Measurements from ENCODE around the gene AGTRAP. TPM values are rescaled to one million over a fixed set of nuclear protein-coding genes. Genes with fewer than 3 reads are reported as not detected.
A peak's percentile ranks its signal among the peaks of the same experiment; 100 is the strongest.

Gene AGTRAP
- total RNA-seq, 1 donor from 2014 or later, result 15.7 TPM

DNA sequence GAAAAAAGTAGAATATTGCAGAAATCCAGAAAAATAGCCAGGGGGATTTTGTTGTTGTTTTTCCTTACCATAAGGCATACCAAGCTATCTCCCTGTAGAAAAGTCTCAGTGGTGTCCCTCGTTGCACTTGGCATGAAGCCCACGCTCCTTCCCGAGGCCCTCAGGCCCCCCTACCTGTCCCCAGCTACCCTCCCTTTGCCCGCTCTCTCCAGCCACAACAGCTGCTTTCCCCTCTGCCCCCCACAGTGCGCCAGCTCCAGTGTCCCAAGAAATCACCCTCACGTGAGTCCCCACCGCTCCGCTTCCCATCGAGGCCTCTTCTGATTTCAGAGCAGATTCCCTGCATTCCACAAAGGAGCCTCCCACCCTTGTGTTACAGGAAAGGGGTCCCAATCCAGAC lies 8.4 kb downstream of the AGTRAP start:
- Histone ChIP-seq H3K36me3 (ENCODE audit: control insufficient read depth in 3 of 3, insufficient read depth in 3 of 3, low read length in 3 of 3) (peaks cover 17 to 31% (median 27%) of the 10 kb centered on the region in 3 donors), H3K9me3 (ENCODE audit: control insufficient read depth in 3 of 3, low read length in 3 of 3) (no peaks in the 10 kb centered on the region), H3K27ac (ENCODE audit: low read depth, low read length) (no peak overlapping the region), H3K9ac (ENCODE audit: low read depth in 1 of 3, low read length in 3 of 3) (no peak overlapping the region), H3K4me1 (ENCODE audit: control insufficient read depth in 3 of 3, insufficient read depth in 3 of 3, low read length in 3 of 3) (peaks cover 0 to 5% (median 2%) of the 10 kb centered on the region in 3 donors), H3K27me3 (ENCODE audit: control insufficient read depth in 3 of 3, insufficient read depth in 3 of 3, low read length in 3 of 3) (no peaks in the 10 kb centered on the region), H3K4me3 (ENCODE audit: low read length in 3 of 3) (no peak overlapping the region)

DNA sequence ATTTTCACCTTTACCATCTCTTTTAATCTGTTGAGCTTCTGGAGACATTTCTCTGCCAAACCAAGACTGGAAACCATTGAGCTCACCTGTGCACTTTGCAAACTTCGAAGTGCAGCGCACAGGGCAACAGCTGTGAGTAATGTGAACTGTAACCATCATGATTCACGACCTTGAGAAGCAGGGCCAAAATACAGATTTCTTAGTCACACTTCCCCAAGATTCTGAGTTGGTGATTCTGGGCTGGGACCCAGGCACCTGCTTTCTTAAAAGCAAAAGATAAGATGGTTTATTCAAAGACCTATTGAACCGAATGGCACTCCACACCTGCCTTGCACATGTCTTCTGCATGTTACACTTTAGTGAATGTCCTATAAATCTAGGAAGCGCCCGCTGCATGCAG lies 10.2 kb downstream of the AGTRAP start:
- H3K9me3 ChIP-seq (ENCODE audit: control insufficient read depth in 3 of 3, low read length in 3 of 3), result no peaks in the 10 kb centered on the region

DNA sequence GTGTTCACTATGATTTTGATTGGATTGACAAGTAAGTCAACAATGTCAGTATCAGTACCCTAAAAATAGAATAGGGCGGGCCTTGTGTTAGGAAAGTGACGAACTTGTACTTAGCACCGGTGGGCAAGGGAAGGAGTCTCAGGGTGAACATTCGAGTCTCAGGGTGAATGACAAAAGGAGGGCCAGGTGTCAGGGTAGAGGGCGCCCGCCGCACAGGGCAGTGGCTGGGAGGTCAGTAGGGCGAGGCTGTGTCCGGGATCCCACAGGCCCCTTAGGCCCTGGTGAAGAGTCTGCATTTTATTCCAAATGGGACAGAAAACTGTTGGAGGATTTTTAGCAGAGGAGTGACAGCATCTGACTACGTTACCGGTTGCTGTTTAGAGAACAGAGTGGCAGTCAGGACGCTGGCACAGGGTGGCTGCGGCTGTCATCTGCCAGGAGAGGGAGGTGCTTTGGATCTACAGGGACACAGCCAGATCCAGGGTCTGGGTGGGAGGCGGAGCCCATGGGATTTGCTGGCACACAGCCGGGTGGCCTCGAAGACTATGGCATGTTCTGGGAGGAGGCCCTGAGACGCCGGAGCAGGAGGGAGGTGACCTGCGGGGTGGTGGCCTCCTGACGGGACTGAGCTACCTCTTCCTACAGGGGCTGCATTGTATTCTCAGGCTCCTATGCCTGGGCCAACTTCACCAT lies 11.0 kb downstream of the AGTRAP start:
- H3K27ac ChIP-seq (ENCODE audit: low read depth, low read length), result no peak overlapping the region
- no peak overlapping the region for H3K9ac ChIP-seq (ENCODE audit: low read depth in 1 of 3, low read length in 3 of 3)
- no peak overlapping the region for H3K4me3 ChIP-seq (ENCODE audit: low read length in 3 of 3)
- no peaks in the 10 kb centered on the region for H3K9me3 ChIP-seq (ENCODE audit: control insufficient read depth in 3 of 3, low read length in 3 of 3)
- H3K36me3 ChIP-seq (ENCODE audit: control insufficient read depth in 3 of 3, insufficient read depth in 3 of 3, low read length in 3 of 3), result peaks cover 30 to 46% (median 38%) of the 10 kb centered on the region in 3 donors
- peaks cover 0 to 2% (median 0%) of the 10 kb centered on the region in 3 donors for H3K4me1 ChIP-seq (ENCODE audit: control insufficient read depth in 3 of 3, insufficient read depth in 3 of 3, low read length in 3 of 3)
- H3K27me3 ChIP-seq (ENCODE audit: control insufficient read depth in 3 of 3, insufficient read depth in 3 of 3, low read length in 3 of 3), result no peaks in the 10 kb centered on the region

More for the DNA sequence above, 10.2 kb downstream of the AGTRAP start:
- H3K9ac ChIP-seq (ENCODE audit: low read depth in 1 of 3, low read length in 3 of 3), result no peak overlapping the region
- no peak overlapping the region for H3K4me3 ChIP-seq (ENCODE audit: low read length in 3 of 3)
- peaks cover 29 to 46% (median 36%) of the 10 kb centered on the region in 3 donors for H3K36me3 ChIP-seq (ENCODE audit: control insufficient read depth in 3 of 3, insufficient read depth in 3 of 3, low read length in 3 of 3)
- H3K27me3 ChIP-seq (ENCODE audit: control insufficient read depth in 3 of 3, insufficient read depth in 3 of 3, low read length in 3 of 3), result no peaks in the 10 kb centered on the region
- H3K27ac ChIP-seq (ENCODE audit: low read depth, low read length), result no peak overlapping the region
- H3K4me1 ChIP-seq (ENCODE audit: control insufficient read depth in 3 of 3, insufficient read depth in 3 of 3, low read length in 3 of 3), result peaks cover 0 to 2% (median 0%) of the 10 kb centered on the region in 3 donors

DNA sequence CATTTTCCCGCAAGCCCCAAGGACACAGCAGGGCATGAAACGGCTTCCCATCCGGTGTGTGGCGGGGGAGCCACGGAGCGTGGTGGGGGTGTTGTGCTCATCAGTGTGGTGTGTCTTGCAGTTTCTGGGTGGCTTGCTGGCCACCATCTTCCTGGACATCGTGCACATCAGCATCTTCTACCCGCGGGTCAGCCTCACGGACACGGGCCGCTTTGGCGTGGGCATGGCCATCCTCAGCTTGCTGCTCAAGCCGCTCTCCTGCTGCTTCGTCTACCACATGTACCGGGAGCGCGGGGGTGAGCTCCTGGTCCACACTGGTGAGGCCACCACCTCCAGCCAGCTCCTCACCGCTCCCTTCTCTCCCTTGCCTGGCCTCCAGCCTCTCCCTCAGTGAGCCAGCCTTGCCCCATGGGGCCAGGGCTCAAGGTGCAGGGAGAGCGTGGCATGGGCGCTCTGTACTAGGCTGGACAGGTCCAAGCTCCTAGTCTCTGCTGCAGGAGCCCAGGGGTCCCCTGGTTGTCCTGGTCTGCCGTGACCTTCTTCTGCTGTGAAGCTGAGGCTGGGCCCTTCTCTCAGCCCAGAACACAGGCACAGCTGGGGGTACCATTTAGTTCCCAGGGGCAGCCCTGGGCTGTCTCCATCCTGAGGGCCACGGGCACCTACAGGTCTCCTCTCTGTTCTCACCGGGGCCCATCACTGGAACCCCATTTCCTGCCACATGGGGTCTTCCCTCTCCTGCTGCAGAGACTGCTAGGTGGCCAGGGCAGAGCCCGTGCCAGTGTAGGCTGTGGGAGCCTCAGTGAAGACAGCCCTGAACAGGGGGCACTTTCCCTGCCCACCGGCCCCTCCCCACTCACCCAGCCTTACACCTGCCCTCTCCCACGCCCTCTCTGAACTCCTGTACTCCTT lies 12.6 kb downstream of the AGTRAP start:
- Histone ChIP-seq H3K4me3 (ENCODE audit: low read length in 3 of 3) (no peak overlapping the region), H3K27ac (ENCODE audit: low read depth, low read length) (no peak overlapping the region), H3K36me3 (ENCODE audit: control insufficient read depth in 3 of 3, insufficient read depth in 3 of 3, low read length in 3 of 3) (peaks cover 30 to 46% (median 38%) of the 10 kb centered on the region in 3 donors), H3K9ac (ENCODE audit: low read depth in 1 of 3, low read length in 3 of 3) (peak overlapping the region in 1 of 3 donors; percentile 21), H3K4me1 (ENCODE audit: control insufficient read depth in 3 of 3, insufficient read depth in 3 of 3, low read length in 3 of 3) (peaks cover 0 to 2% (median 0%) of the 10 kb centered on the region in 3 donors), H3K9me3 (ENCODE audit: control insufficient read depth in 3 of 3, low read length in 3 of 3) (no peaks in the 10 kb centered on the region), H3K27me3 (ENCODE audit: control insufficient read depth in 3 of 3, insufficient read depth in 3 of 3, low read length in 3 of 3) (no peaks in the 10 kb centered on the region)

DNA sequence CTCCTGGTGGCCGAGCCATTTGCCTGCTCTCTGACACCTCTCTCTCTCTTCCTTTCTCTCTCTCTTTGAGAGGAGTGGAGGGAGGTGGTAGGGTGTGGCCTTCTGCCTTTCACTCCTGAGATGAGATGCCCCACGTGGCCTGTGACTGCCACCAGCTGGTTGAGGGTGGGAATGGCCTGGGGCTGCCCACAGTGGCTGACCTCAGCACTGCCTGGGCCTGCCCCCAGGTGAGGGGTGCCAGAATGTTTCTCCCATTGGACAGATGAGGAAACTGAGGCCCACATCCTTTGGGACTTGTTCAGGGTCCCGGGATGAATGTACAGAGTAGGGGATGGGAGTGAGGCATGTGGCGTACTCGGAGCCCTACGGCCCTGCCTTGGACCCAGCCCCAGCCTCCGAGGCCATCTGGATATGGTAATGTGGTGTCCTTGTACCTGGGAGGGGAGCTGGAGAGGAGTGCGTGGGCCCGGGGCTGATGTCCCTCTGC lies 13.3 kb downstream of the AGTRAP start:
- Histone ChIP-seq H3K36me3 (ENCODE audit: control insufficient read depth in 3 of 3, insufficient read depth in 3 of 3, low read length in 3 of 3) (peaks cover 30 to 46% (median 38%) of the 10 kb centered on the region in 3 donors), H3K27me3 (ENCODE audit: control insufficient read depth in 3 of 3, insufficient read depth in 3 of 3, low read length in 3 of 3) (no peaks in the 10 kb centered on the region), H3K27ac (ENCODE audit: low read depth, low read length) (no peak overlapping the region), H3K9ac (ENCODE audit: low read depth in 1 of 3, low read length in 3 of 3) (no peak overlapping the region), H3K4me3 (ENCODE audit: low read length in 3 of 3) (no peak overlapping the region), H3K9me3 (ENCODE audit: control insufficient read depth in 3 of 3, low read length in 3 of 3) (no peaks in the 10 kb centered on the region), H3K4me1 (ENCODE audit: control insufficient read depth in 3 of 3, insufficient read depth in 3 of 3, low read length in 3 of 3) (peaks cover 0 to 2% (median 0%) of the 10 kb centered on the region in 3 donors)

DNA sequence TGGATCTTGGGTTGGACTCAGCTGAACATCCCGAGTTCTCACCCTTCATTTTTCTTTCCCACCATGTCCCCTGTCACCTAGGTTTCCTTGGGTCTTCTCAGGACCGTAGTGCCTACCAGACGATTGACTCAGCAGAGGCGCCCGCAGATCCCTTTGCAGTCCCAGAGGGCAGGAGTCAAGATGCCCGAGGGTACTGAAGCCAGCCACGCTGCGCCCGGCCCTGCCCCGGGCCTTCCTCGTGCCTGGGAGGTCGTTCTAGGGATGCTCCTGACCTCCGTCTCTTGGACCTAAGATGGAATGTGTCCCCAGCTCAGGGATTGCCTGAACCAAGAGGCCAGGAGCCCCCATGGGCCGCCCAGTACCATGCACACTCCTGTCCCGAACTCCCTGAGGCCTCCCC lies 14.1 kb downstream of the AGTRAP start:
- Histone ChIP-seq H3K36me3 (ENCODE audit: control insufficient read depth in 3 of 3, insufficient read depth in 3 of 3, low read length in 3 of 3) (peaks cover 30 to 46% (median 38%) of the 10 kb centered on the region in 3 donors), H3K4me1 (ENCODE audit: control insufficient read depth in 3 of 3, insufficient read depth in 3 of 3, low read length in 3 of 3) (peaks cover 0 to 2% (median 0%) of the 10 kb centered on the region in 3 donors), H3K27ac (ENCODE audit: low read depth, low read length) (no peak overlapping the region), H3K4me3 (ENCODE audit: low read length in 3 of 3) (no peak overlapping the region), H3K9me3 (ENCODE audit: control insufficient read depth in 3 of 3, low read length in 3 of 3) (no peaks in the 10 kb centered on the region), H3K27me3 (ENCODE audit: control insufficient read depth in 3 of 3, insufficient read depth in 3 of 3, low read length in 3 of 3) (no peaks in the 10 kb centered on the region), H3K9ac (ENCODE audit: low read depth in 1 of 3, low read length in 3 of 3) (no peak overlapping the region)

DNA sequence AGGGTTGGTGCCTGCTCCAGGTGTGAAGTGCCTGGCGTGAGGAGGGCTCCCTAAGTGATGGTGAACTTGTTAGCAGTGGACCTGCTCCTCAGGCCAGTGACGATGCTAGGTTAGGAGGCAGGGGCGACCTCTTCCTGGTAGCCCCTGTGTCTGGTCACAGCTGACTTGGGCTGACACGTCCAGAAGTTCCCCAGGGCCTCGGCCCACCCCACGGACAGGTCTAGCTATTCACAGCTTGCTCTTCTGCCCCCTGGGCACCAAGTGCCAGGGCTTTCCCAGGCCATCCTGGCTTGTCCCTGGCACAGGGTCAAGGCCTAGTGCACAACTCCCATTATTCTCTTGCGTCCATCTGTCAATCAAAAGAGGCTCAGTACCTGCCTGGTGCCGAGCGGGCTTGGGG lies 15.2 kb downstream of the AGTRAP start:
- H3K9ac ChIP-seq (ENCODE audit: low read depth in 1 of 3, low read length in 3 of 3), result no peak overlapping the region
- no peak overlapping the region for H3K4me3 ChIP-seq (ENCODE audit: low read length in 3 of 3)
- no peaks in the 10 kb centered on the region for H3K4me1 ChIP-seq (ENCODE audit: control insufficient read depth in 3 of 3, insufficient read depth in 3 of 3, low read length in 3 of 3)
- no peaks in the 10 kb centered on the region for H3K9me3 ChIP-seq (ENCODE audit: control insufficient read depth in 3 of 3, low read length in 3 of 3)
- no peak overlapping the region for H3K27ac ChIP-seq (ENCODE audit: low read depth, low read length)
- peaks cover 25 to 38% (median 30%) of the 10 kb centered on the region in 3 donors for H3K36me3 ChIP-seq (ENCODE audit: control insufficient read depth in 3 of 3, insufficient read depth in 3 of 3, low read length in 3 of 3)
- H3K27me3 ChIP-seq (ENCODE audit: control insufficient read depth in 3 of 3, insufficient read depth in 3 of 3, low read length in 3 of 3), result no peaks in the 10 kb centered on the region

DNA sequence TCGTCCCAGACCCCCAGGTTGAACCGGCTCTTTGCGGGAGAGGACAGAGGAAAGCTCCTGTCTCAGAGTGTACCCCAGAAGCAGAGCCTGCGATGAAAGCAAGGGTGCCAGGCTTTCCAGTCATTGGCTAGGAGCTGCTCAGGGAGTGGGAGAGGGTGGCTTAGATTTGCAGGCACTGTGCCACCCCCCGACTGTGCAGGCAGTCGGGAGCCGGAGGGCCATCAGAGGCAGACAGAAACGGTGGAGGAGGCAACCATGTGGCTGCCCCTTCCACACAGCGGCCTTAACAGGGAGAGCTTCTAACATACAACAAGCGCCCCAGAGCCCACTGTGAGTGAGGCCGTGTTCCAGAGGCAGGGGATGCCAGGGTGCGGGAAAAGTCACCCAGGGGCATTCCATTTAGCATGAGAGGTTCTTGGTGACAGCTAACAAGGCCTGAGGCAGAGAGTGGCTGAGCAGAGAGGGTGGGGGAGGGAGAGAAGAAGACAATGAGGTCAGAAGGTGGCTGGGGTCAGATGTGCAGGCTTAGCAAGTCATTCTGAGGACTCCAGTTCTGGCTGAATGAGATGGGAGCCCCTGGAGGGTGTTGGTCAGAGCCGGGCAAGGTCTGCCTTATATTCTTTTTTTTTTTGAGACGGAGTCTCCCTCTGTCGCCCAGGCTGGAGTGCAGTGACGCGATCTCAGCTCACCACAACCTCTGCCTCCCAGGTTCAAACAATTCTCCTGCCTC lies 16.6 kb downstream of the AGTRAP start:
- H3K27ac ChIP-seq (ENCODE audit: low read depth, low read length), result no peak overlapping the region
- no peak overlapping the region for H3K4me3 ChIP-seq (ENCODE audit: low read length in 3 of 3)
- H3K36me3 ChIP-seq (ENCODE audit: control insufficient read depth in 3 of 3, insufficient read depth in 3 of 3, low read length in 3 of 3), result peaks cover 21 to 27% (median 26%) of the 10 kb centered on the region in 3 donors
- H3K27me3 ChIP-seq (ENCODE audit: control insufficient read depth in 3 of 3, insufficient read depth in 3 of 3, low read length in 3 of 3), result no peaks in the 10 kb centered on the region
- H3K4me1 ChIP-seq (ENCODE audit: control insufficient read depth in 3 of 3, insufficient read depth in 3 of 3, low read length in 3 of 3), result no peaks in the 10 kb centered on the region
- H3K9ac ChIP-seq (ENCODE audit: low read depth in 1 of 3, low read length in 3 of 3), result no peak overlapping the region
- H3K9me3 ChIP-seq (ENCODE audit: control insufficient read depth in 3 of 3, low read length in 3 of 3), result no peaks in the 10 kb centered on the region

DNA sequence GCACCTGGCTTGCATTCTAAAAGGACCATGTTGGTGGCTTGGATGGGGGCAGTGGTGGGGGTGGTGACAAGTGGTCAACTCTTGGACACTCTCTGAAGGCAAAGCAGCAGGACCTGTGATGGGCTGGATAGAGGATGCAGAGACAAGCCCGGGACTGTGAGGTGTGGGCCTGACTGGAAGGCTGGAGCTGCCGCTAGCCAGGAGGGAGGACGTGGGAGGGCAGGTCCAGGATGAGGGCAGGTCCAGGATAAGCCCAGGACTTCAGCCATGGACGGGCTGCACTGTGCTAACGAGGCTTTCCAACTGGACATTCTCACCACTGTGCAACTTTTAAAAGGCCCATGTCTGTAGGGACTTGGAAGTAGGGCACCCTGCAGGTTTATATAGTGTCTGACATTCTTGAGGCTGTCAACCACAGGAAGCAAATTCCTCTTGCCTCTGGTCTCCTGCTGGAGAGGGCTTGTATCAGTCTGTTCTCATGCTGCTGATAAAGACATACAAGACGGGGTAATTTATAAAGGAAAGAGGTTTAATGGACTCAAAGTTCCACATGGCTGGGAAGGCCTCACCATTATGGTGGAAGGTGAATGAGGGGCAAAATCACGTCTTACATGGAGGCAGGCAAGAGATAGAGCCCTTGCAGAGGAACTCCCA lies 17.7 kb downstream of the AGTRAP start:
- H3K4me3 ChIP-seq (ENCODE audit: low read length in 3 of 3), result no peak overlapping the region
- no peak overlapping the region for H3K27ac ChIP-seq (ENCODE audit: low read depth, low read length)
- H3K27me3 ChIP-seq (ENCODE audit: control insufficient read depth in 3 of 3, insufficient read depth in 3 of 3, low read length in 3 of 3), result no peaks in the 10 kb centered on the region
- H3K9ac ChIP-seq (ENCODE audit: low read depth in 1 of 3, low read length in 3 of 3), result no peak overlapping the region
- no peaks in the 10 kb centered on the region for H3K9me3 ChIP-seq (ENCODE audit: control insufficient read depth in 3 of 3, low read length in 3 of 3)
- H3K4me1 ChIP-seq (ENCODE audit: control insufficient read depth in 3 of 3, insufficient read depth in 3 of 3, low read length in 3 of 3), result no peaks in the 10 kb centered on the region
- H3K36me3 ChIP-seq (ENCODE audit: control insufficient read depth in 3 of 3, insufficient read depth in 3 of 3, low read length in 3 of 3), result peaks cover 14 to 19% (median 16%) of the 10 kb centered on the region in 3 donors

All from skeletal muscle tissue (tissue), 4 donors.